GM23338 (cell line): ENCODE results near the gene CDKN1A. TPM values are rescaled to one million over a fixed set of nuclear protein-coding genes. Genes with fewer than 3 reads are reported as not detected.

Experiments
- ATAC-seq: fragments of 200-7000 bp; cut with Tn5 transposase; 3 replicates; pipeline ENCODE4 v1.9.1; 2020
- DNase-seq: peaks from one replicate; pipeline ENCODE4 v3.0.0-alpha.2; 2015; ENCODE audit warnings: low spot score
- H2AFZ ChIP-seq: fragments of 200-600 bp; sonication (generic); 2 replicates; pipeline ENCODE4 v1.8.0; 2016; ENCODE audit warnings: antibody characterized with exemption, mild to moderate bottlenecking, moderate library complexity
- H3F3A ChIP-seq: fragments of 200-600 bp; sonication (generic); replicated peaks from 2 replicates; pipeline ENCODE4 v1.8.0; 2017; ENCODE audit warnings: antibody characterized with exemption, mixed run types, low read depth
- H3K27ac ChIP-seq: fragments of 200-600 bp; sonication (generic); 2 replicates; pipeline ENCODE4 v1.6.1; 2016; ENCODE audit warnings: low read depth
- H3K27me3 ChIP-seq: fragments of 200-600 bp; sonication (generic); 2 replicates; pipeline ENCODE4 v1.8.0; 2016; ENCODE audit warnings: mild to moderate bottlenecking, mixed run types, moderate library complexity; ENCODE audit not compliant: insufficient read depth
- H3K36me3 ChIP-seq: fragments of 200-600 bp; sonication (generic); 2 replicates; pipeline ENCODE4 v1.8.0; 2016; ENCODE audit warnings: mild to moderate bottlenecking; ENCODE audit not compliant: insufficient read depth
- H3K4me1 ChIP-seq: fragments of 200-600 bp; sonication (generic); 2 replicates; pipeline ENCODE4 v1.8.0; 2016; ENCODE audit warnings: mild to moderate bottlenecking, moderate library complexity; ENCODE audit not compliant: insufficient read depth
- H3K4me2 ChIP-seq: fragments of 200-600 bp; sonication (generic); 2 replicates; pipeline ENCODE4 v1.7.1; 2017; ENCODE audit warnings: mixed run types
- H3K4me3 ChIP-seq: fragments of 200-600 bp; sonication (generic); 2 replicates; pipeline ENCODE4 v1.6.1; 2016; ENCODE audit warnings: mixed run types
- H3K79me2 ChIP-seq: fragments of 200-600 bp; sonication (generic); replicated peaks from 2 replicates; pipeline ENCODE4 v1.8.0; 2017; ENCODE audit warnings: mild to moderate bottlenecking; ENCODE audit not compliant: insufficient read depth
- H3K9me2 ChIP-seq: fragments of 200-600 bp; sonication (generic); 2 replicates; pipeline ENCODE4 v1.8.0; 2017; ENCODE audit not compliant: insufficient read depth
- H4K20me1 ChIP-seq: fragments of 200-600 bp; sonication (generic); replicated peaks from 2 replicates; pipeline ENCODE4 v1.8.0; 2017; ENCODE audit warnings: mild to moderate bottlenecking; ENCODE audit not compliant: insufficient read depth
- H3K27ac Mint-ChIP-seq: 2 replicates; pipeline ENCODE4 v1.8.0; 2020; ENCODE audit warnings: inconsistent platforms, mild to moderate bottlenecking, moderate library complexity, mixed read lengths
- H3K27me3 Mint-ChIP-seq: 3 replicates; pipeline ENCODE4 v1.8.0; 2022; ENCODE audit warnings: low read depth, mild to moderate bottlenecking, moderate library complexity, mixed read lengths, inconsistent platforms; ENCODE audit not compliant: insufficient read depth, poor library complexity
- H3K36me3 Mint-ChIP-seq: 3 replicates; pipeline ENCODE4 v1.8.0; 2021; ENCODE audit warnings: low read depth, mild to moderate bottlenecking, inconsistent platforms, moderate library complexity, mixed read lengths
- H3K4me1 Mint-ChIP-seq: 3 replicates; pipeline ENCODE4 v1.8.0; 2020; ENCODE audit warnings: mild to moderate bottlenecking, inconsistent platforms, mixed read lengths
- H3K4me3 Mint-ChIP-seq: 3 replicates; pipeline ENCODE4 v1.8.0; 2021; ENCODE audit warnings: moderate library complexity, mild to moderate bottlenecking, inconsistent platforms, mixed read lengths
- H3K9me3 Mint-ChIP-seq: 3 replicates; pipeline ENCODE4 v1.8.0; 2020; ENCODE audit warnings: moderate library complexity, mild to moderate bottlenecking, inconsistent platforms, mixed read lengths
- CREB1 ChIP-seq: fragments of 250-450 bp; sonication (Bioruptor Pico); IDR thresholded peaks from 2 replicates; pipeline ENCODE4 v1.5.0; 2020; ENCODE audit warnings: low read depth, mild to moderate bottlenecking, moderate library complexity
- ETS1 ChIP-seq: IDR thresholded peaks from 2 replicates; pipeline ENCODE4 v1.6.1; 2016; ENCODE audit warnings: antibody characterized with exemption
- EZH2 ChIP-seq: fragments of 200-600 bp; sonication (generic); IDR thresholded peaks from one replicate; pipeline ENCODE4 v1.8.0; 2017; ENCODE audit warnings: antibody characterized with exemption, mild to moderate bottlenecking, low read depth; ENCODE audit not compliant: unreplicated experiment
- EZH2phosphoT487 ChIP-seq: fragments of 200-600 bp; sonication (generic); IDR thresholded peaks from one replicate; pipeline ENCODE4 v1.8.1; 2018; ENCODE audit warnings: antibody characterized with exemption; ENCODE audit not compliant: unreplicated experiment
- JUNB ChIP-seq: IDR thresholded peaks from one replicate; pipeline ENCODE4 v1.6.1; 2016; ENCODE audit warnings: antibody characterized with exemption; ENCODE audit not compliant: unreplicated experiment
- NANOG ChIP-seq: IDR thresholded peaks from 2 replicates; pipeline ENCODE4 v1.6.1; 2016; ENCODE audit warnings: antibody characterized with exemption, borderline replicate concordance
- POLR2AphosphoS5 ChIP-seq: IDR thresholded peaks from 2 replicates; pipeline ENCODE4 v1.6.1; 2016; ENCODE audit warnings: antibody characterized with exemption, low read depth
- REST ChIP-seq: IDR thresholded peaks from one replicate; pipeline ENCODE4 v1.6.1; 2018; ENCODE audit warnings: antibody characterized with exemption; ENCODE audit not compliant: unreplicated experiment
- STAT1 ChIP-seq: IDR thresholded peaks from one replicate; pipeline ENCODE4 v1.6.1; 2016; ENCODE audit warnings: antibody characterized with exemption; ENCODE audit not compliant: unreplicated experiment
- ZNF331 ChIP-seq: fragments of 250-450 bp; sonication (Bioruptor Pico); IDR thresholded peaks from 2 replicates; pipeline ENCODE4 v1.5.0; 2020; ENCODE audit warnings: low read depth, mild to moderate bottlenecking, moderate library complexity
- ZNF462 ChIP-seq: fragments of 250-450 bp; sonication (Bioruptor Pico); IDR thresholded peaks from 2 replicates; pipeline ENCODE4 v1.5.0; 2020; ENCODE audit warnings: mild to moderate bottlenecking, moderate library complexity
- polyA plus RNA-seq: library from polyadenylated mRNA; unstranded; fragments of >200 nt; fragmentation: Nextera tagmentation; extraction: Ambion mirVana; gene quantifications from 2 replicates; pipeline ENCODE4 v1.2.1, GENCODE V29; 2016
- total RNA-seq: library from RNA; depleted of rRNA; stranded (reverse); fragments of >200 nt; shearing (Covaris generic); gene quantifications from 2 replicates; pipeline ENCODE4 v1.2.3, GENCODE V29; 2014

CDKN1A gene
- total and polyA plus RNA-seq, 2 experiments from 2014 or later = 31.5 to 45.6 TPM

GRCh38 chr6:36727505-36728021 is 49.0 kb downstream of the CDKN1A start (continued):
- TF ChIP-seq ETS1 (no peak), STAT1 (no peak), ZNF331 (CRISPR knock-in tag) (no peak)

- Mint-ChIP-seq H3K4me3 (no peak overlapping the region), H3K36me3 (no peaks in the 10 kb centered on the region), H3K4me1 (peaks cover 12% of the 10 kb centered on the region), H3K27ac (no peak overlapping the region), H3K9me3 (no peaks in the 10 kb centered on the region), H3K27me3 (peaks cover 1% of the 10 kb centered on the region)
- Histone ChIP-seq H3K4me2 (no peak overlapping the region), H3K36me3 (no peaks in the 10 kb centered on the region), H3K4me3 (no peak overlapping the region), H3K27ac (no peak overlapping the region), H3K79me2 (no peaks in the 10 kb centered on the region), H2AFZ (no peak overlapping the region), H3K9me2 (0 out of 2 replicates have a peak, but pooled peaks cover 3% of the 10 kb centered on the region), H3F3A (no peaks in the 10 kb centered on the region), H4K20me1 (no peaks in the 10 kb centered on the region), H3K4me1 (peaks cover 6% of the 10 kb centered on the region; the same call in 1 of the 2 replicates), H3K27me3 (no peaks in the 10 kb centered on the region)
- ATAC-seq (no peak), DNase-seq (no peak)
- TF ChIP-seq NANOG (no peak), ETS1 (no peak), CREB1 (no peak), JUNB (no peak), POLR2AphosphoS5 (no peak), STAT1 (no peak), REST (no peak), EZH2 (no peak), ZNF462 (CRISPR knock-in tag) (no peak), EZH2phosphoT487 (no peak)
Measured at GRCh38 chr6:36728289-36729160, 50.0 kb downstream of the CDKN1A start.
